Adrenal gland (tissue), 12 donors: Measurements from ENCODE around the gene GPX1. TPM values are rescaled to one million over a fixed set of nuclear protein-coding genes. Genes with fewer than 3 reads are reported as not detected.

Experiments used
- DNase-seq, 7 donors: peaks; one replicate each; pipeline ENCODE4 v3.0.0-alpha.2; 2019 to 2020
- H3K27ac ChIP-seq, 5 donors: fragments of 200-600 bp; sonication (generic) in 4 of 5; 1 replicate in 3 of 5; 2 replicates in 2 of 5; pipeline versions ENCODE4 v1.5.1 to v1.8.0; 2016 to 2020; ENCODE audit warnings: mild to moderate bottlenecking in 1 of 5
- H3K27me3 ChIP-seq: fragments of 200-600 bp; 2 replicates; pipeline ENCODE4 v1.8.0; 2021
- H3K36me3 ChIP-seq, 2 donors: fragments of 200-600 bp; replicated peaks in 1 of 2; 1 replicate in 1 of 2; 2 replicates in 1 of 2; pipeline versions ENCODE4 v1.5.1 to v1.8.0; 2018 to 2022
- H3K4me1 ChIP-seq, 2 donors: fragments of 200-600 bp; replicated peaks in 1 of 2; 1 replicate in 1 of 2; 2 replicates in 1 of 2; pipeline versions ENCODE4 v1.5.1 to v1.8.0; 2018 to 2021
- H3K4me3 ChIP-seq, 4 donors: fragments of 200-600 bp; sonication (generic) in 3 of 4; one replicate each; pipeline ENCODE4 v1.5.1; 2016 to 2018
- H3K9me3 ChIP-seq, 3 donors: fragments of 200-600 bp; sonication (generic) in 1 of 3; replicated peaks in 1 of 3; 1 replicate in 2 of 3; 2 replicates in 1 of 3; pipeline versions ENCODE4 v1.5.1 to v1.8.0; 2016 to 2021
- CTCF ChIP-seq, 6 experiments: fragments of 450-650 bp in 4 of 6; fragments of 200-600 bp in 2 of 6; sonication (generic) in 1 of 6; IDR thresholded peaks; 1 replicate in 5 of 6; 2 replicates in 1 of 6; pipeline versions ENCODE4 v1.5.1 to v1.8.0; 2016 to 2021; ENCODE audit warnings: antibody characterized with exemption in 6 of 6, mild to moderate bottlenecking in 2 of 6, moderate library complexity in 1 of 6
- POLR2A ChIP-seq, 2 donors: fragments of 450-650 bp; IDR thresholded peaks; one replicate each; pipeline ENCODE4 v1.6.1; 2017; ENCODE audit warnings: antibody characterized with exemption in 2 of 2, mild to moderate bottlenecking in 2 of 2, moderate library complexity in 1 of 2
- WGBS, 4 donors: extraction: QIAGEN DNeasy Blood & Tissue Kit in 2 of 4; methylation state at CpG; one replicate each; pipeline versions ENCODE4 v1.1.5 to v1.1.7; 2013 to 2017; 5-methylcytosine and 5-hydroxymethylcytosine counted together
- intact Hi-C, 2 donors: fragments of 100-400 bp; cut with DNase I; formaldehyde crosslinking; loops; one replicate each; pipeline versions ENCODE4 v1.14.1 to v1.15.0; 2022 to 2023
- polyA plus RNA-seq, 3 donors: library from polyadenylated mRNA; stranded (reverse); fragments of 200-250 nt in 2 of 3; fragments of 350-450 nt in 1 of 3; fragmentation: Illumina TruSeq in 1 of 3; extraction: RNeasy Lipid Tissue Mini Kit (QIAGEN cat#74804) in 1 of 3; gene quantifications; one replicate each; pipeline ENCODE4 v1.2.3, GENCODE V29; 2013 to 2014
- total RNA-seq, 9 donors: library from RNA; depleted of rRNA in 4 of 9; stranded (reverse); fragments of >200 nt in 4 of 9; fragments of 120-200 nt in 1 of 9; fragmentation: NEBNext Ultra II Directional in 1 of 9; extraction: Animal tissue kit (Norgen Biotek cat#: 25700) in 1 of 9; gene quantifications; one replicate each; pipeline versions ENCODE4 v1.1.0 to v1.2.4, GENCODE V29; 2013 to 2023
- donor health status: healthy with polysubstance abuse.
- donor health status: Bipolar disorder and iron deficiency.
- donor health status: DM: yes; HTN: yes; CAD: no.
- donor health status: DM: no; HTN: no; CAD: no.
- donor health status: DM: no; HTN: no; CAD: no.
- donor health status: DM: yes; HTN: yes; CAD: no.

GPX1 gene
- total and polyA plus RNA-seq, 12 donors, result 60.3 to 1,200 (median 517) TPM

GRCh38 chr3:49371946-49372345, 13.8 kb upstream of the GPX1 start:
- Histone ChIP-seq H3K4me1 (peaks cover 8 to 19% of the 10 kb centered on the region in 2 donors), H3K36me3 (peaks cover 0 to 70% of the 10 kb centered on the region in 2 donors), H3K27ac (no peak overlapping the region), H3K4me3 (no peak overlapping the region), H3K27me3 (no peaks in the 10 kb centered on the region), H3K9me3 (no peaks in the 10 kb centered on the region)
- no peak for DNase-seq
- no peak for TF ChIP-seq CTCF (IDR thresholded peaks at IDR 0.05)
- no peak for TF ChIP-seq POLR2A (IDR thresholded peaks at IDR 0.05)
- intact Hi-C loops, result no loop called here

- no peak overlapping the region for H3K4me3 ChIP-seq
- no peaks in the 10 kb centered on the region for H3K9me3 ChIP-seq
- intact Hi-C loops, result no loop called here
- no peak for DNase-seq
- 88 to 91% (median 89%) methylated on average over 6 of the region's 6 CpGs for WGBS, 4 donors
- H3K36me3 ChIP-seq, result peaks cover 0 to 82% of the 10 kb centered on the region in 2 donors
- TF ChIP-seq CTCF (IDR thresholded peaks at IDR 0.05) (no peak), POLR2A (IDR thresholded peaks at IDR 0.05) (no peak)
- peak overlapping the region in 1 of 5 donors; percentile 35 for H3K27ac ChIP-seq
- peaks cover 8 to 19% of the 10 kb centered on the region in 2 donors for H3K4me1 ChIP-seq
- no peaks in the 10 kb centered on the region for H3K27me3 ChIP-seq
These were observed 12.6 kb upstream of the GPX1 start for GRCh38 chr3:49370585-49371290.

- no peaks in the 10 kb centered on the region for H3K27me3 ChIP-seq
- no peaks in the 10 kb centered on the region for H3K9me3 ChIP-seq
- no peak overlapping the region for H3K4me3 ChIP-seq
- intact Hi-C loops, result loop anchor here in 1 of 2 donors (5.0 kb wide), 1 partner anchor 45 kb away; no protein-coding TSS in a partner anchor
- TF ChIP-seq CTCF (IDR thresholded peaks at IDR 0.05) (no peak), POLR2A (IDR thresholded peaks at IDR 0.05) (no peak)
- peaks cover 8 to 16% of the 10 kb centered on the region in 2 donors for H3K4me1 ChIP-seq
- peaks cover 0 to 88% of the 10 kb centered on the region in 2 donors for H3K36me3 ChIP-seq
- H3K27ac ChIP-seq, result no peak overlapping the region
- WGBS, 4 donors, result 73 to 84% (median 79%) methylated on average over 3 of the region's 3 CpGs
- no peak for DNase-seq
These were observed 4.4 kb upstream of the GPX1 start for GRCh38 chr3:49362561-49362960.

- Histone ChIP-seq H3K9me3 (no peaks in the 10 kb centered on the region), H3K27me3 (no peaks in the 10 kb centered on the region), H3K36me3 (peaks cover 0 to 66% of the 10 kb centered on the region in 2 donors), H3K4me1 (peaks cover 16 to 37% of the 10 kb centered on the region in 2 donors), H3K4me3 (no peak overlapping the region), H3K27ac (peak overlapping the region in 3 of 5 donors; percentile 87 to 95 (median 92))
- intact Hi-C loops, result loop anchor here (5.0 to 10.0 kb wide), 2 partner anchors 45 to 48 kb away; no protein-coding TSS in a partner anchor
- DNase-seq, result no peak
- 69 to 82% (median 72%) methylated on average over 2 of the region's 2 CpGs for WGBS, 4 donors
- no peak for TF ChIP-seq CTCF (IDR thresholded peaks at IDR 0.05)
These were observed 1.5 kb upstream of the GPX1 start for GRCh38 chr3:49359623-49360022.
